ENCODE results near the gene STEAP3. TPM values are rescaled to one million over a fixed set of nuclear protein-coding genes. Genes with fewer than 3 reads are reported as not detected.
A peak's percentile ranks its signal among the peaks of the same experiment; 100 is the strongest.

STEAP3 gene, protein sequence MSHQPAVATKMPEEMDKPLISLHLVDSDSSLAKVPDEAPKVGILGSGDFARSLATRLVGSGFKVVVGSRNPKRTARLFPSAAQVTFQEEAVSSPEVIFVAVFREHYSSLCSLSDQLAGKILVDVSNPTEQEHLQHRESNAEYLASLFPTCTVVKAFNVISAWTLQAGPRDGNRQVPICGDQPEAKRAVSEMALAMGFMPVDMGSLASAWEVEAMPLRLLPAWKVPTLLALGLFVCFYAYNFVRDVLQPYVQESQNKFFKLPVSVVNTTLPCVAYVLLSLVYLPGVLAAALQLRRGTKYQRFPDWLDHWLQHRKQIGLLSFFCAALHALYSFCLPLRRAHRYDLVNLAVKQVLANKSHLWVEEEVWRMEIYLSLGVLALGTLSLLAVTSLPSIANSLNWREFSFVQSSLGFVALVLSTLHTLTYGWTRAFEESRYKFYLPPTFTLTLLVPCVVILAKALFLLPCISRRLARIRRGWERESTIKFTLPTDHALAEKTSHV
- 10 to 100 TPM in 1 of 4 donors, 1 to 10 TPM in 3; 1.3 to 19.2 (median 3.2) TPM for polyA plus RNA-seq
- long read RNA-seq, donor 1: 0 reads
- long read RNA-seq, donor 2: 0 reads
- long read RNA-seq, donor 3: 0 reads
- long read RNA-seq, donor 4: 0 reads
- long read RNA-seq, donor 5: 0 reads
- long read RNA-seq, donor 6: 0 reads
- long read RNA-seq, donor 7: 0 reads
- long read RNA-seq, donor 8: 0 reads
- long read RNA-seq, donor 9: 0 reads
- long read RNA-seq, donor 10: 0 reads

DNA sequence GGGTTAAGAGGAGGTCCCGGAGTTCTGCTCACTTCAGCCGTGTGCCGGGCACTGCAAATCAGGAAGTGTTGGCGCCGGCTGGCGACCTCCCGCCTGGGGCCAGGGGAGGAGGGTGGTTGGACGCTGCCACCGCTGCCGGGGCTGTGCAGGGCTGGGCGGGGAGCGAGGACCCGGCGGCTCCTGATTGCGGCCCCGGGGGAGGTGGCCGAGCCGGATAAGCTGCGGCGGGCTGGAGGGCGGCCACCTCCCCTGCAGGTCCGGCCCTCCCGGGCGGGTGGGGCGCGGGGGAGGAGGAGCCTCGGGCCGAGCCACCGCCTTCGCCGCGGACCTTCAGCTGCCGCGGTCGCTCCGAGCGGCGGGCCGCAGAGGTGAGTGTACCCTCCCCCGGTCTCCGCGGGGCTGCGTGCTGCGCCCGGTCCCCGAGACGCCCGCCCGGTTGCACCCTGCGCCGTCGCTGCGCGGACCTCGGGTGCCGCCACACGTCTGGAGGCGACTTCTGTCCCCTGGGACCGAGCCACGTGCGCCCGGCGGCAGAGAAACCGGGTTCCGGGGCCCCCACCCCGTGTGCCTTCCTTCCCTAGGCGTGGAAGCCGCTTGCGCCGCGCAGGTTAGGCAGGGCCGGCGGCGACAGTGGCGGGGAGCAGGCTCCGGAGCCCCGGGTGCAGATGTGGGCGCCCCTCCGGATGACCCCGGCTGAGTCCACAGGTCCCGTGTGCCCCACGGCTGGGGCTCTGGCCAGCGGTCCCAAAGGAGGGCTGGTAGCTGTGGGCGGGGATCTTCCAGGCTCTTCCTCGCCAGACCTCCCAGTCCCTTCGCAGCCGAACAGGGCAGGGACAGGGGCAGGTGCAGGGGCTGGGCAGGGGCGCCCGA lies at the start of gene STEAP3:
Gene STEAP3 (plus strand): TSS at position 314 of the 870 bp plus-strand sequence. CDS start 7,179 bp downstream, outside the sequence.
- peaks cover 0 to 24% (median 0%) of the 10 kb centered on the region in 3 donors for H3K27me3 ChIP-seq (ENCODE audit: control insufficient read depth in 3 of 3, insufficient read depth in 3 of 3, low read length in 3 of 3)
- H3K4me1 ChIP-seq (ENCODE audit: control insufficient read depth in 3 of 3, insufficient read depth in 2 of 3, low read depth in 1 of 3, low read length in 2 of 3): peaks cover 0 to 20% (median 0%) of the 10 kb centered on the region in 3 donors
- DNase-seq: peak; percentile 67 to 70
- H3K4me3 ChIP-seq (ENCODE audit: low read depth in 1 of 3, low read length in 3 of 3): peak within 1 kb of the TSS; percentile 27 to 63 (median 34)
- FAIRE-seq: no peak
- peak within 1 kb of the TSS in 2 of 3 donors; percentile 27 to 32 for H3K27ac ChIP-seq (ENCODE audit: low read depth in 1 of 3, low read length in 2 of 3)
- no peaks in the 10 kb centered on the region for H3K9me3 ChIP-seq (ENCODE audit: control insufficient read depth in 2 of 2, insufficient read depth in 1 of 2, low read depth in 1 of 2, low read length in 1 of 2)
- no peaks in the 10 kb centered on the region for H3K36me3 ChIP-seq (ENCODE audit: control insufficient read depth in 3 of 3, insufficient read depth in 2 of 3, low read depth in 1 of 3, low read length in 3 of 3)
- WGBS, 3 donors: 0 to 1% (median 1%) methylated on average over 54 to 89 of the region's 89 CpGs

DNA sequence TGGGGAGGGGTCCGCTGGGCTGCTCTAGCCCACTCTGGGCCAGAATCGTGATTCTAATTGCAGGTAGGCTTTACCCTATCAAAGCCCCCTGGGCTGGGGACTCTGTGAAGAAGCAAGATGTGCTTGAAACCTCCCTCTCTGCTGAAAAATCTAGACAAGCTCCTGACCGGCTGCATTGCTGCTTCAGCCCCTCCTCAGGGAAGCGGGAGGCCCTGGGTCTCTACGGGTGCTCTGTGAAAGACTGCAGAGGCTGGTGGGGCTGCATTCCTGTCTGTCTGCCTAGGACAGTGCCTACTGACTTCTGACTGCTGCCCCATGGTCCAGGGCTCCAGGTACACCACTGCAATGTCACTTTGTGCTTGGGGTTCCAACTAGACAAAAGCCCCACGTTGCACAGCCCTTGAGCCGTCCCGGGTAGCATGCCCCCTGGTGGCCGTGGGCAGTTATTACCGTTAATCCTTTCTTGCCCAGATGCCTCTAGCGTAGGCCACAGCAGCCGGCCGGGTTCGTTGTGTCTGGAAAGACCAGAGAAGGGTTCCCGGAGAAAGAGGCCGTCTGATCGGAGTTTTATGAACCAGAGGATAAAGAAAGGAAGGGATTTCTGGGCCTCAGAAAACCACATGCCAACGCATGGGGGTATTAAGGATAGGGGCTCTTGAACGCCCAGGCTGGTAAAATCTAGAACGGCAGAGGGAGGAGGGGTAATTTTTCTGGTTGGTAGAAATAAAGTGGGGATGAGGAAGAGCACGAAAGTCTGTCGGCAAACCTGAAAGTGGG lies 49.2 kb upstream of the STEAP3 start:
- FAIRE-seq: no peak
- WGBS, 3 donors: 58 to 64% (median 58%) methylated on average over 22 of the region's 22 CpGs
- no peaks in the 10 kb centered on the region for H3K4me1 ChIP-seq (ENCODE audit: control insufficient read depth in 3 of 3, insufficient read depth in 2 of 3, low read depth in 1 of 3, low read length in 2 of 3)

DNA sequence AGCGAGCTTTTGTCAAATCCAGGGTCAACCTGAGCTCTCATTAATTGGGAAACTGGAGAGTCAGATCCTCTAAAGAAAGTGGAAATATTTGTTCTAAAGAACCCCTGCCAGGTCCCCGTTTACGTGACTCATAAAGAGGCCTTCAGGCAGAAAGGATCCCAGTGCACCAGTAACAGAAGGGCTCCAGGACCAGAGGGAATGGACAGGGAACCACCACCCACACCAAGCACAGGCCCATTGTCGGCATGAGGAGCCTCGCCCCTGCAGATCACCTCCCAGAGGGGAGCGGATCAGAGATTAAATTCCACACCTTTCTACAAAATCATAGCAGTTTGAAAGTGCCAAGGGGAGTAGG lies 48.7 kb upstream of the STEAP3 start:
- DNase-seq (no peak), FAIRE-seq (no peak)
- 77 to 88% (median 82%) methylated on average over 6 of the region's 6 CpGs for WGBS, 3 donors
- Histone ChIP-seq H3K4me3 (ENCODE audit: low read depth in 1 of 3, low read length in 3 of 3) (no peak overlapping the region), H3K4me1 (ENCODE audit: control insufficient read depth in 3 of 3, insufficient read depth in 2 of 3, low read depth in 1 of 3, low read length in 2 of 3) (no peaks in the 10 kb centered on the region), H3K9me3 (ENCODE audit: control insufficient read depth in 2 of 2, insufficient read depth in 1 of 2, low read depth in 1 of 2, low read length in 1 of 2) (no peaks in the 10 kb centered on the region), H3K36me3 (ENCODE audit: control insufficient read depth in 3 of 3, insufficient read depth in 2 of 3, low read depth in 1 of 3, low read length in 3 of 3) (no peaks in the 10 kb centered on the region), H3K27ac (ENCODE audit: low read depth in 1 of 3, low read length in 2 of 3) (no peak overlapping the region), H3K27me3 (ENCODE audit: control insufficient read depth in 3 of 3, insufficient read depth in 3 of 3, low read length in 3 of 3) (no peaks in the 10 kb centered on the region)

More for the DNA sequence above, 49.2 kb upstream of the STEAP3 start:
- Histone ChIP-seq H3K4me3 (ENCODE audit: low read depth in 1 of 3, low read length in 3 of 3) (no peak overlapping the region), H3K27me3 (ENCODE audit: control insufficient read depth in 3 of 3, insufficient read depth in 3 of 3, low read length in 3 of 3) (no peaks in the 10 kb centered on the region), H3K36me3 (ENCODE audit: control insufficient read depth in 3 of 3, insufficient read depth in 2 of 3, low read depth in 1 of 3, low read length in 3 of 3) (no peaks in the 10 kb centered on the region), H3K9me3 (ENCODE audit: control insufficient read depth in 2 of 2, insufficient read depth in 1 of 2, low read depth in 1 of 2, low read length in 1 of 2) (no peaks in the 10 kb centered on the region), H3K27ac (ENCODE audit: low read depth in 1 of 3, low read length in 2 of 3) (no peak overlapping the region)
- DNase-seq: peak; percentile 40 to 41

DNA sequence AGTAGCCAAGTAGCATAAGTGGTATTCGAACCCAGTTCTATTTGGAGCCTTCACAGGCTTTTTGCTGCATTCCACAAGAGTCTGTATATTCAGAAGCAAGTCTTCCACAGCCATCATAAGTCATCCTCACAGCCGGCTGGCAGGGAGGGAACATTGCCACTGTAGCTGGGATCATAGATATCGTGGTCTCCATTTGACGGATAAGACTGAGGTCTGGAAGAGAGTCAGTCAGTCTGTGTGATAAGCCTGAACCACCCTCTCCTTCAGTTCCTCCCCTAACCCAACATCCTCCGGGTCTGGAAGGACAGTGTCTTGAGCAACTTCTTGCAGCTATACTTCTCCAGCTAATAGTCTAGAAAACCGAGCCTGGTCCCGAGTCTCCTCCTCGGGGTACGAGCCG lies 48.1 kb upstream of the STEAP3 start:
- Histone ChIP-seq H3K27ac (ENCODE audit: low read depth in 1 of 3, low read length in 2 of 3) (no peak overlapping the region), H3K4me3 (ENCODE audit: low read depth in 1 of 3, low read length in 3 of 3) (no peak overlapping the region), H3K9me3 (ENCODE audit: control insufficient read depth in 2 of 2, insufficient read depth in 1 of 2, low read depth in 1 of 2, low read length in 1 of 2) (no peaks in the 10 kb centered on the region), H3K36me3 (ENCODE audit: control insufficient read depth in 3 of 3, insufficient read depth in 2 of 3, low read depth in 1 of 3, low read length in 3 of 3) (no peaks in the 10 kb centered on the region), H3K27me3 (ENCODE audit: control insufficient read depth in 3 of 3, insufficient read depth in 3 of 3, low read length in 3 of 3) (no peaks in the 10 kb centered on the region), H3K4me1 (ENCODE audit: control insufficient read depth in 3 of 3, insufficient read depth in 2 of 3, low read depth in 1 of 3, low read length in 2 of 3) (no peaks in the 10 kb centered on the region)
- 76 to 86% (median 82%) methylated on average over 10 of the region's 10 CpGs for WGBS, 3 donors
- DNase-seq (no peak), FAIRE-seq (no peak)

DNA sequence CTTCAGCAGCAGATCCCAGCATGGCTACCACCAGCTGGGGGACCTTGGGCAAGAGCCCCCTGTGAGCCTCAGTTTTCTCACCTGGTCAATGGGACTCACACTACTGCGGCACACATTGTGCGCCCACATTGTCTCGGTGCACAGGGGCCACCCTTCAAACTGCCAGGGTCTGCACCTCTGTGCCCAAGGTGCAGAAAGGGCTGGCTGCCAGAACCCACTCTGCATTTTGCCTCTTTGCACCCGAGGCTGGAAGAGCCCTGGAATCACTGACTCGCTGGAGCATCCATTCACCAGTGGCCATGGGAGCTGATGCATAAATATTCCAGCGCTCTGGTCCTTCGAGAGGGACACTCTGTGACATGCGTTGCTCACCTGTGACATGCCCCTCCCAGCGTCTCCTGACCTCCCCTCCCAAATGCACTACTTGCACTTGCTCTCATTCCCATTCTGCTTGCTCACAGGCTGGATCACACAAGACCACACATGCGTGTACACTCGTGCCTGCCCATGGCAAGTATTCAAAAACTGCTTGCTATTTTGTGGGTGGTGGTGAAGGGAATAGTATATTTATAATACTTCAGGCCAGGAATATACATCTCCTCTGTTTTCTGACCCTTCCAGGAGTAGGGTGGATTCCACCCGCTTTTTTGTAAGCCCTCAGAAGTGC lies 46.3 kb upstream of the STEAP3 start:
- Histone ChIP-seq H3K36me3 (ENCODE audit: control insufficient read depth in 3 of 3, insufficient read depth in 2 of 3, low read depth in 1 of 3, low read length in 3 of 3) (no peaks in the 10 kb centered on the region), H3K4me3 (ENCODE audit: low read depth in 1 of 3, low read length in 3 of 3) (no peak overlapping the region), H3K4me1 (ENCODE audit: control insufficient read depth in 3 of 3, insufficient read depth in 2 of 3, low read depth in 1 of 3, low read length in 2 of 3) (no peaks in the 10 kb centered on the region), H3K27me3 (ENCODE audit: control insufficient read depth in 3 of 3, insufficient read depth in 3 of 3, low read length in 3 of 3) (no peaks in the 10 kb centered on the region), H3K9me3 (ENCODE audit: control insufficient read depth in 2 of 2, insufficient read depth in 1 of 2, low read depth in 1 of 2, low read length in 1 of 2) (no peaks in the 10 kb centered on the region), H3K27ac (ENCODE audit: low read depth in 1 of 3, low read length in 2 of 3) (no peak overlapping the region)
- FAIRE-seq (no peak), DNase-seq (no peak)
- WGBS, 3 donors: 76 to 85% (median 84%) methylated on average over 12 of the region's 12 CpGs

DNA sequence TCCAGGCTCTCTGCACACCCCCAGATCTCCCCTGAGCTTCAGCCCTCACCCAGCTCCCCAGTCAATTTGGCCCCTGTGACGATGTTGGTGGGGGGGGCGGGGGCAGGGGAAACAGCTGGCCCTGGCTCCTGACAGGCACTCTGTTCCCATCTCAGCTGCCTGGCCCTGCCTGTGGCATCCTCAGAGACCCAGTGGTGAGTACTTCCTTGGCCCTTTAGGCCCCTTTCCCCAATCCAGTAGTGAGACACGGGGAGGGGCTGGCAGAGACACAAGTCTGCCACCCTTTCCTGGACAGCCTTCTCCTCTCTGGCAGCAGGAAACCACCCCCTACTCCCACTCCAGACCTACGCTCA lies 45.8 kb upstream of the STEAP3 start:
- Histone ChIP-seq H3K4me3 (ENCODE audit: low read depth in 1 of 3, low read length in 3 of 3) (no peak overlapping the region), H3K27ac (ENCODE audit: low read depth in 1 of 3, low read length in 2 of 3) (no peak overlapping the region), H3K4me1 (ENCODE audit: control insufficient read depth in 3 of 3, insufficient read depth in 2 of 3, low read depth in 1 of 3, low read length in 2 of 3) (no peaks in the 10 kb centered on the region), H3K9me3 (ENCODE audit: control insufficient read depth in 2 of 2, insufficient read depth in 1 of 2, low read depth in 1 of 2, low read length in 1 of 2) (no peaks in the 10 kb centered on the region), H3K27me3 (ENCODE audit: control insufficient read depth in 3 of 3, insufficient read depth in 3 of 3, low read length in 3 of 3) (no peaks in the 10 kb centered on the region), H3K36me3 (ENCODE audit: control insufficient read depth in 3 of 3, insufficient read depth in 2 of 3, low read depth in 1 of 3, low read length in 3 of 3) (no peaks in the 10 kb centered on the region)
- DNase-seq (no peak), FAIRE-seq (no peak)
- 54 to 66% (median 59%) methylated on average over 4 of the region's 4 CpGs for WGBS, 3 donors

DNA sequence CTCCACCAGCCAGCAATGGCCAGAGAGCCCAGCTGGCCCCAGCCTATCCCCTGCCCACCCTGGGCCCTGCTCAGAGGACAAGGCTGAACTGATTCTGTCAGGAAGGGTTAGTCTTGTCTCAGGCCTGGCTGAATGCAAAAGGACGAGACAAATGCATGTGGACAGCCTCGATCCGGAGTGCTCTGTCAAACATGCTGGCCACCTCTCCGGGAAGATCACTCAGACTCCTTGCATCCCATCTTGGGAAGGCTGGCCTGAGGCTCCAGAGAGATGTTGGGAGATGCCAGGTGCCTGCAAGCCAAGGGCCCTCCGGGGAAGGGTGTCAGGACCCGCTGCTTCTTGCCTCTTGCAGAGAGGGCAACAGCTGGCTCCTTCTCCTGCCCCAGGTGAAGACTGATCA lies 44.9 kb upstream of the STEAP3 start:
- no peaks in the 10 kb centered on the region for H3K4me1 ChIP-seq (ENCODE audit: control insufficient read depth in 3 of 3, insufficient read depth in 2 of 3, low read depth in 1 of 3, low read length in 2 of 3)
- DNase-seq: no peak
- H3K9me3 ChIP-seq (ENCODE audit: control insufficient read depth in 2 of 2, insufficient read depth in 1 of 2, low read depth in 1 of 2, low read length in 1 of 2): no peaks in the 10 kb centered on the region
- no peaks in the 10 kb centered on the region for H3K27me3 ChIP-seq (ENCODE audit: control insufficient read depth in 3 of 3, insufficient read depth in 3 of 3, low read length in 3 of 3)
- no peak for FAIRE-seq
- WGBS, 3 donors: 81 to 96% (median 88%) methylated on average over 6 of the region's 6 CpGs
- no peak overlapping the region for H3K4me3 ChIP-seq (ENCODE audit: low read depth in 1 of 3, low read length in 3 of 3)
- no peak overlapping the region for H3K27ac ChIP-seq (ENCODE audit: low read depth in 1 of 3, low read length in 2 of 3)
- H3K36me3 ChIP-seq (ENCODE audit: control insufficient read depth in 3 of 3, insufficient read depth in 2 of 3, low read depth in 1 of 3, low read length in 3 of 3): no peaks in the 10 kb centered on the region

Data from small intestine (tissue), 16 donors.